HepG2 (cell line): ENCODE results near the gene FNDC8. TPM values are rescaled to one million over a fixed set of nuclear protein-coding genes. Genes with fewer than 3 reads are reported as not detected.

Experiments used
- AKAP8 ChIP-seq: sonication (generic); formaldehyde crosslinking; IDR thresholded peaks from 2 replicates; pipeline ENCODE4 v1.5.1; 2020; ENCODE audit warnings: mild to moderate bottlenecking, missing genetic modification reagents
- ARNT2 ChIP-seq: sonication (generic); formaldehyde crosslinking; IDR thresholded peaks from 2 replicates; pipeline ENCODE4 v1.8.0; 2022; ENCODE audit warnings: mild to moderate bottlenecking, low read depth, missing genetic modification reagents, moderate library complexity
- BCL6 ChIP-seq: IDR thresholded peaks from 2 replicates; pipeline ENCODE4 v1.6.1; 2016; ENCODE audit warnings: missing genetic modification reagents, missing compliant biosample characterization
- HNRNPK ChIP-seq: fragments of 200-400 bp; formaldehyde crosslinking; IDR thresholded peaks from 2 replicates; pipeline ENCODE4 v1.6.1; 2018; ENCODE audit warnings: low read length, low read depth, moderate library complexity, mild to moderate bottlenecking; ENCODE audit not compliant: poor library complexity, severe bottlenecking
- HOXA7 ChIP-seq: sonication (generic); formaldehyde crosslinking; IDR thresholded peaks from 2 replicates; pipeline ENCODE4 v1.8.1; 2022; ENCODE audit warnings: mild to moderate bottlenecking, missing genetic modification reagents, moderate library complexity
- MZF1 ChIP-seq: sonication (generic); formaldehyde crosslinking; IDR thresholded peaks from 2 replicates; pipeline ENCODE4 v1.8.1; 2023; ENCODE audit warnings: mild to moderate bottlenecking, missing genetic modification reagents, borderline replicate concordance
- RAD21 ChIP-seq: fragments of 450-650 bp; formaldehyde crosslinking; IDR thresholded peaks from 2 replicates; pipeline ENCODE4 v1.5.0; 2020; ENCODE audit warnings: mild to moderate bottlenecking
- RBM22 ChIP-seq: fragments of 200-400 bp; formaldehyde crosslinking; optimal IDR thresholded peaks from 2 replicates; pipeline ENCODE3; 2017; ENCODE audit warnings: mild to moderate bottlenecking, low read length, moderate library complexity
- SRY ChIP-seq: sonication (generic); formaldehyde crosslinking; IDR thresholded peaks from 2 replicates; pipeline ENCODE4 v1.8.0; 2022; ENCODE audit warnings: mild to moderate bottlenecking, missing genetic modification reagents
- STAG1 ChIP-seq: sonication (generic); formaldehyde crosslinking; IDR thresholded peaks from 2 replicates; pipeline ENCODE4 v1.4.0; 2020; ENCODE audit warnings: missing genetic modification reagents
- XRCC5 ChIP-seq: fragments of 200-400 bp; formaldehyde crosslinking; optimal IDR thresholded peaks from 2 replicates; pipeline ENCODE3; 2017; ENCODE audit warnings: mild to moderate bottlenecking, low read length
- ZNF34 ChIP-seq: sonication (generic); formaldehyde crosslinking; IDR thresholded peaks from 2 replicates; pipeline ENCODE4 v1.4.0; 2020; ENCODE audit warnings: mild to moderate bottlenecking, missing genetic modification reagents, borderline replicate concordance
- ZNF563 ChIP-seq: sonication (generic); formaldehyde crosslinking; IDR thresholded peaks from 2 replicates; pipeline ENCODE4 v1.8.0; 2022; ENCODE audit warnings: mild to moderate bottlenecking, moderate library complexity, missing genetic modification reagents
- ZNF567 ChIP-seq: sonication (generic); formaldehyde crosslinking; IDR thresholded peaks from 2 replicates; pipeline ENCODE4 v1.8.1; 2023; ENCODE audit warnings: mild to moderate bottlenecking, missing genetic modification reagents, borderline replicate concordance
- ZNF7 ChIP-seq: IDR thresholded peaks from 2 replicates; pipeline ENCODE4 v1.6.1; 2016; ENCODE audit warnings: missing biosample characterization, missing genetic modification reagents
- ZNF883 ChIP-seq: sonication (generic); formaldehyde crosslinking; IDR thresholded peaks from 2 replicates; pipeline ENCODE4 v1.5.1; 2020; ENCODE audit warnings: mild to moderate bottlenecking, missing genetic modification reagents; ENCODE audit errors: not compliant biosample characterization
- polyA plus RNA-seq, 8 experiments: library from polyadenylated mRNA; depleted of rRNA in 3 of 8; stranded (reverse) in 7 of 8; unstranded in 1 of 8; fragments of >200 nt; fragmentation: Illumina TruSeq in 4 of 8; extraction: Trizol in 4 of 8; gene quantifications; 2 replicates each; pipeline versions ENCODE4 v1.2.1 to v1.2.3, GENCODE V29; 2011 to 2016; ENCODE audit warnings: low read depth in 4 of 8, missing spikeins in 1 of 8, mixed read lengths in 1 of 8; ENCODE audit not compliant: insufficient read depth in 1 of 8
- total RNA-seq, 5 experiments: library from RNA; depleted of rRNA; stranded (reverse); fragments of >200 nt; fragmentation: Illumina TruSeq; extraction: Trizol; gene quantifications; 2 replicates each; pipeline ENCODE4 v1.2.3, GENCODE V29; 2016; ENCODE audit warnings: low read depth in 1 of 5
- TF ChIP-seq, protein P1 (sequence below): sonication (generic); formaldehyde crosslinking; IDR thresholded peaks from 2 replicates; pipeline ENCODE4 v1.5.0; 2020; ENCODE audit warnings: mild to moderate bottlenecking, missing genetic modification reagents
- TF ChIP-seq, protein P2 (sequence below): sonication (generic); formaldehyde crosslinking; IDR thresholded peaks from 2 replicates; pipeline ENCODE4 v1.5.0; 2020; ENCODE audit warnings: missing genetic modification reagents, mild to moderate bottlenecking, borderline replicate concordance
- TF ChIP-seq, protein P3 (sequence below): sonication (generic); formaldehyde crosslinking; IDR thresholded peaks from 2 replicates; pipeline ENCODE4 v1.4.0; 2020; ENCODE audit warnings: missing genetic modification reagents
- TF ChIP-seq, protein P4 (sequence below): sonication (generic); formaldehyde crosslinking; conservative IDR thresholded peaks from 2 replicates; pipeline ENCODE4 v1.4.0; 2020; ENCODE audit warnings: mild to moderate bottlenecking, missing genetic modification reagents, moderate library complexity

The FNDC8 gene
- total and polyA plus RNA-seq, 2 of the 13 experiments (the other 11 are each of a cell fraction or from before 2014, with no cell fraction given): not detected

DNA sequence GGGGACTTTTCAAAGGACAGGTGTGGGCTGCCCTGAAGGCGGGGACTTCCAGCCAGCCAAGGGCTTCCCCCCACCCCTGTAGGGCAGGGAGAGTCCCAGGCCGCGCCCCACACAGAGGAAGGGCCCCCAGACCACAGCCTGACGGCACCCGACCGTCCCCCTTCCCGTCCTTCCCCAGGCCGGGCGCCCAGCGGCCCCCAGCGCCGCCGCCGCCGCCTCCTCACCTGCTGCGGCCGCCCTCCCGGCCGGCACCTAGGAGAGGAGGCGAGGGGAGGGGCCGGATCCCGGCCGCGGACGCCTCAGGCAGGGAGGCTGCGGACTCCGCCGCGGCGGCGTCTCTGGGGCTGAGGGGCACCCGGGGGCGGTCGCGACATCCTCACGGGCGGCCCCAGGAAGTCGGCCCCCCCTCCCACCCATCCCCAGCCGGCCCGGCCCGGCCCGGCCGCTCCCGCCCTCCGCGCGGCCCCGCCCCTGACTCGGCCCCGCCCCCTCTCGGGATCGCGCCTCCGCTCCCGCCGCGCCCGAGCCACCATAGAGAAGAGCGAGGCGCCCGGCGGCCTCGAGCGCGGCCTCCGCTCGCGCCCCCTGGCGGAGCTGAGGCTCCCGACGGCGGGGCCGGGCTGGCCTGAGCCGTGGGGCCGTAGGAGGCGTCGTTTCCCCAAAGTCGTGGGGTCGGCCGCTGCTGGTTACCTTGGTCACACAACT lies 32.4 kb upstream of the FNDC8 start (continued):
- TF ChIP-seq ZNF883 (CRISPR knock-in tag) (peak; percentile 20), STAG1 (CRISPR knock-in tag) (peak; percentile 75), ZNF567 (CRISPR knock-in tag) (0 out of 2 replicates have a peak, but pooled peaks have one; percentile 62), RBM22 (no peak), ZNF7 (CRISPR knock-in tag) (no peak), AKAP8 (CRISPR knock-in tag) (no peak), HOXA7 (CRISPR knock-in tag) (no peak), HNRNPK (peak; percentile 43), SRY (CRISPR knock-in tag) (0 out of 2 replicates have a peak, but pooled peaks have one; percentile 37), BCL6 (peak; percentile 25; the same call in 1 of the 2 replicates), XRCC5 (peak; percentile 48), ARNT2 (CRISPR knock-in tag) (0 out of 2 replicates have a peak, but pooled peaks have one; percentile 43), RAD21 (CRISPR knock-in tag) (peak; percentile 93), ZNF34 (CRISPR knock-in tag) (no peak), ZNF563 (CRISPR knock-in tag) (peak; percentile 59), MZF1 (no peak)
- TF ChIP-seq, protein P1, sequence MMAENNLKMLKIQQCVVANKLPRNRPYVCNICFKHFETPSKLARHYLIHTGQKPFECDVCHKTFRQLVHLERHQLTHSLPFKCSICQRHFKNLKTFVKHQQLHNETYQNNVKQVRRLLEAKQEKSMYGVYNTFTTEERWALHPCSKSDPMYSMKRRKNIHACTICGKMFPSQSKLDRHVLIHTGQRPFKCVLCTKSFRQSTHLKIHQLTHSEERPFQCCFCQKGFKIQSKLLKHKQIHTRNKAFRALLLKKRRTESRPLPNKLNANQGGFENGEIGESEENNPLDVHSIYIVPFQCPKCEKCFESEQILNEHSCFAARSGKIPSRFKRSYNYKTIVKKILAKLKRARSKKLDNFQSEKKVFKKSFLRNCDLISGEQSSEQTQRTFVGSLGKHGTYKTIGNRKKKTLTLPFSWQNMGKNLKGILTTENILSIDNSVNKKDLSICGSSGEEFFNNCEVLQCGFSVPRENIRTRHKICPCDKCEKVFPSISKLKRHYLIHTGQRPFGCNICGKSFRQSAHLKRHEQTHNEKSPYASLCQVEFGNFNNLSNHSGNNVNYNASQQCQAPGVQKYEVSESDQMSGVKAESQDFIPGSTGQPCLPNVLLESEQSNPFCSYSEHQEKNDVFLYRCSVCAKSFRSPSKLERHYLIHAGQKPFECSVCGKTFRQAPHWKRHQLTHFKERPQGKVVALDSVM: peak; percentile 80
- TF ChIP-seq, protein P2, sequence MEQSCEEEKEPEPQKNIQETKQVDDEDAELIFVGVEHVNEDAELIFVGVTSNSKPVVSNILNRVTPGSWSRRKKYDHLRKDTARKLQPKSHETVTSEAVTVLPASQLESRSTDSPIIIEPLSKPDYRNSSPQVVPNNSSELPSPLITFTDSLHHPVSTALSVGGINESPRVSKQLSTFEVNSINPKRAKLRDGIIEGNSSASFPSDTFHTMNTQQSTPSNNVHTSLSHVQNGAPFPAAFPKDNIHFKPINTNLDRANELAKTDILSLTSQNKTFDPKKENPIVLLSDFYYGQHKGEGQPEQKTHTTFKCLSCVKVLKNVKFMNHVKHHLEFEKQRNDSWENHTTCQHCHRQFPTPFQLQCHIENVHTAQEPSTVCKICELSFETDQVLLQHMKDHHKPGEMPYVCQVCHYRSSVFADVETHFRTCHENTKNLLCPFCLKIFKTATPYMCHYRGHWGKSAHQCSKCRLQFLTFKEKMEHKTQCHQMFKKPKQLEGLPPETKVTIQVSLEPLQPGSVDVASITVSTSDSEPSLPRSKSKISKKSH: no peak
- TF ChIP-seq, protein P3, sequence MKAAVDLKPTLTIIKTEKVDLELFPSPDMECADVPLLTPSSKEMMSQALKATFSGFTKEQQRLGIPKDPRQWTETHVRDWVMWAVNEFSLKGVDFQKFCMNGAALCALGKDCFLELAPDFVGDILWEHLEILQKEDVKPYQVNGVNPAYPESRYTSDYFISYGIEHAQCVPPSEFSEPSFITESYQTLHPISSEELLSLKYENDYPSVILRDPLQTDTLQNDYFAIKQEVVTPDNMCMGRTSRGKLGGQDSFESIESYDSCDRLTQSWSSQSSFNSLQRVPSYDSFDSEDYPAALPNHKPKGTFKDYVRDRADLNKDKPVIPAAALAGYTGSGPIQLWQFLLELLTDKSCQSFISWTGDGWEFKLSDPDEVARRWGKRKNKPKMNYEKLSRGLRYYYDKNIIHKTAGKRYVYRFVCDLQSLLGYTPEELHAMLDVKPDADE (CRISPR knock-in tag): peak; percentile 31; the same call in 1 of the 2 replicates
- TF ChIP-seq, protein P4, sequence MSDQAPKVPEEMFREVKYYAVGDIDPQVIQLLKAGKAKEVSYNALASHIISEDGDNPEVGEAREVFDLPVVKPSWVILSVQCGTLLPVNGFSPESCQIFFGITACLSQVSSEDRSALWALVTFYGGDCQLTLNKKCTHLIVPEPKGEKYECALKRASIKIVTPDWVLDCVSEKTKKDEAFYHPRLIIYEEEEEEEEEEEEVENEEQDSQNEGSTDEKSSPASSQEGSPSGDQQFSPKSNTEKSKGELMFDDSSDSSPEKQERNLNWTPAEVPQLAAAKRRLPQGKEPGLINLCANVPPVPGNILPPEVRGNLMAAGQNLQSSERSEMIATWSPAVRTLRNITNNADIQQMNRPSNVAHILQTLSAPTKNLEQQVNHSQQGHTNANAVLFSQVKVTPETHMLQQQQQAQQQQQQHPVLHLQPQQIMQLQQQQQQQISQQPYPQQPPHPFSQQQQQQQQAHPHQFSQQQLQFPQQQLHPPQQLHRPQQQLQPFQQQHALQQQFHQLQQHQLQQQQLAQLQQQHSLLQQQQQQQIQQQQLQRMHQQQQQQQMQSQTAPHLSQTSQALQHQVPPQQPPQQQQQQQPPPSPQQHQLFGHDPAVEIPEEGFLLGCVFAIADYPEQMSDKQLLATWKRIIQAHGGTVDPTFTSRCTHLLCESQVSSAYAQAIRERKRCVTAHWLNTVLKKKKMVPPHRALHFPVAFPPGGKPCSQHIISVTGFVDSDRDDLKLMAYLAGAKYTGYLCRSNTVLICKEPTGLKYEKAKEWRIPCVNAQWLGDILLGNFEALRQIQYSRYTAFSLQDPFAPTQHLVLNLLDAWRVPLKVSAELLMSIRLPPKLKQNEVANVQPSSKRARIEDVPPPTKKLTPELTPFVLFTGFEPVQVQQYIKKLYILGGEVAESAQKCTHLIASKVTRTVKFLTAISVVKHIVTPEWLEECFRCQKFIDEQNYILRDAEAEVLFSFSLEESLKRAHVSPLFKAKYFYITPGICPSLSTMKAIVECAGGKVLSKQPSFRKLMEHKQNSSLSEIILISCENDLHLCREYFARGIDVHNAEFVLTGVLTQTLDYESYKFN: no peak
